Fibroblast of skin of left biceps (primary cell): Measurements from ENCODE around the gene RNF208.
"Not testable (repeated sequence)": the region's sequence is repeated elsewhere in the genome, so short reads cannot be mapped to it uniquely, and the experiment has no call there.

ENCODE experiments used
- DNase-seq, 2 experiments: peaks; one replicate each; pipeline ENCODE4 v3.0.0-alpha.2; 2013; ENCODE audit warnings: low read depth in 2 of 2

The RNF208 gene, protein sequence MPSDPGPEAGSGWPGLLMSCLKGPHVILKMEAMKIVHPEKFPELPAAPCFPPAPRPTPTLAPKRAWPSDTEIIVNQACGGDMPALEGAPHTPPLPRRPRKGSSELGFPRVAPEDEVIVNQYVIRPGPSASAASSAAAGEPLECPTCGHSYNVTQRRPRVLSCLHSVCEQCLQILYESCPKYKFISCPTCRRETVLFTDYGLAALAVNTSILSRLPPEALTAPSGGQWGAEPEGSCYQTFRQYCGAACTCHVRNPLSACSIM

DNA sequence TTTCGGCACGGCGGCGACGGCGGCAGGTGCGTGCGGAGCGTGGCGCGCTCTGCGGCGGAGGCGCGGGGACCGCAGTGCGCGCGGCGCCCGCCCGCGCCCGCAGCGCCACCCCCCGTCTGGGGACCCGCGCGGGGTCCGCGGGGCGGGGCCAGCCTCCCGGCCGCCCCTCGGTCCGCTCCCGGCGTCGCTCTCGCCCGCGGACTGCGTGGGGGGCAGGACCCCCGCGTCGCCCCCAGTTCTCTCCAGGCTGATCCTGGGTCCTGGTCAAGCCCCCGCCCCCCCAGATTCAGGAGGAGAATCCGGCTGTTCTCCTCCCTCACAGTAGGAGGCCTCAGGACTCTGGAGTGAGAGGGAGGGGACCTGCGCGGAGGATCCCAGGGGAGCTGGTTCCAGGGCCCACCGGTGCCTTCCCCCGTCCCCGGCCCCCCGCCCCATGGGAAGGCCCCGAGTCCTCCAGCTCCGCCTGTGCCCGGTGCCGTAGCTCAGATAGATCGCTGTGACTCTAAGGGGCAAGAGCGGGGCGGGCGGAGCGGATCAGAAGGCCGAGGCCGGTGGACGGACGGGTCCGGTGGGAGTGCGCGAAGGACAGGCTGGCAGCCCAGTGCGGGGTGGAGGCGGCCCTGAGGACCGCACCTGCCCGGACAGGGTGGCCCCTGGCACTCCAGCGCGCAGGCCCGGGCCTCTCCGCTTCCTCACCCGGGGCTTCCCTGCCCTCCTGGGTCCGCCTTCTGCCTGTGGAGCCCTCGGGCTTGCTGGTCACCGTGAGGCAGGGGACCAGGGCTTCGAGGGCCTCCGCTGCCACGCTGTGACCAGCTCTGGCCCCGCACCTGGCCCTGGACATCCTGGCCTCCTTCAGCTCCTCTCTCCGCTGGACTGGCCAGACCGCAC lies at the start of gene RNF208:
Gene RNF208 (minus strand): TSS at position 51 of the 888 bp plus-strand sequence. CDS start 1,028 bp downstream, outside the sequence.
- DNase-seq = no peak

DNA sequence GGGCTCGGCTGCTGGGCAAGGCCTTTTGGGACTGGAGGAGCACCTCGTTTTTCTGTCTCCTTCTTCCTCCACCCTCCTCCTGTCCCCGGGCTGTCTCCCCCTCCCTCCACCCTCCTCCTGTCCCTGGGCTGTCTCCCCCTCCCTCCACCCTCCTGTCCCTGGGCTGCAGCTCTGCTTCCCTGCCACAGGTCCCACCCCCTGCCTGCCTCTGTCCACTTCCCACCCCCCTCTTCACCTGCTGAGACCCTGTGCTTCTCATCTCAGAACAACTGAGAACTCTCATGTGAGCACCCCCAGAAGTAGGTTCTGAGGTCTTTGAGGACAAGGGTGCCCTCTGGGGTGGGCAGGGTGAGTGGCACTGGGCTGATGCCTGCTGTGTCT lies 49.6 kb upstream of the RNF208 start:
- no peak for DNase-seq

DNA sequence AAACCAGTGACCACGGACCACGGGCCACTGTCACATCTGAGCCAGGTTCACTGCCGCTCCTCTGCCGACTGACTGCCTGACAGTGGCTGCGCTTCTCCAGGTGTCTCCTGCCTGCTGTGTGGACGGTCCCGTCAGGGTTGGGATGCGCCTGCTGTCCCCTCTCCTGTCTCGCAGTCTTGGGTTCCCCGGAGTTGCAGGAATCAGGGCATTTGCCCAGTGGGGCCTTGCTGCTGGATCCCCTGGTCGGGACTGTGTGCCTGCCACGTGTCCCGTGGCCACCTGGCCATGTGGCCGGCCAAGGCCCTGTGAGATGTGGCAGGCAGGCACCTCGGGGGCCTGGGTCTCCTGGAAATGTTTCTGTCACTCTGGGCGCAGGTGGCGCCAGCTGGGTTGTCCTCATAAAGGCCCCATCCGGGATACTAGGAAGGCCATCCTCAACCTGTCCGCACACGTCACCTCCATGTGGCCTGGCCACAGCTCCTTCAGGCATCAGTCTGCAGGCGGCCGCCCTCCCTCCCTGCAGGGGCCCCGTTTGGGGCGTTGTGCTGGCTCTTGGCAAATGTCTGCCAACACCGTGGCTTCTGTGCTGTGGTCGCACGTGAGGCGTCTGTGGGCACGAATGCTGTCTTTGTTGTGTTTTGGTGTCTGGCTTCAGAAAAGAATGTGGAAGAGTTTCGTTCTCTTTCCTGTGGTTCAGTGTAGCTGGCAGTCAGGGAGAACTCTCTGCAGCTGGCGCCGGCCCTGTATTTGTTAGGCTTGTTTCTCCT lies 49.1 kb upstream of the RNF208 start:
- DNase-seq = no peak

DNA sequence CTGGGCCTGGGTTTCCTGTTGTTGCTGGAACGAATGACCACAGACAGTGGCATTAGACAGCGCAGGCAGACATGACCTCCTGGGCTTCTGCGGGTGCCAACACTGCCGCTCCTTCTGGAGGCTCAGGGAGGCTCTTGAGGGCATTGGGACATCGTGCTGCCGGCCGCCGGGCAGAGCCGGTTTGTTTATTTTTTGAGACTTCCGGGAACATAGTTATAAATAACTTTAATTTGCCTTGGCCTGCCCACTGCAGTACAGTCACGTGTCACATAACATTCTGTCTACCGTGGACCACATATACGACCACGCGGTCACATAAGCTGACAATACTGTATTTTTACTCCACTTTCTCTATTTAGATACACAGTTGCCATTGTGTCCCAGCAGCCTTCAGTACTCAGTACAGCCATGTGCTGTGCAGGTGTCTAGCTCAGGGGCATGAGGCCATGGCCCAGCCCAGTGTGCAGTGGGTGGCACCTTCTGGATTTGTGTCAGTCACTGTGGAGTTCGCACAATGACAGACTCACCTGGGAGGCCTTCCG lies 47.3 kb upstream of the RNF208 start:
- no peak for DNase-seq

DNA sequence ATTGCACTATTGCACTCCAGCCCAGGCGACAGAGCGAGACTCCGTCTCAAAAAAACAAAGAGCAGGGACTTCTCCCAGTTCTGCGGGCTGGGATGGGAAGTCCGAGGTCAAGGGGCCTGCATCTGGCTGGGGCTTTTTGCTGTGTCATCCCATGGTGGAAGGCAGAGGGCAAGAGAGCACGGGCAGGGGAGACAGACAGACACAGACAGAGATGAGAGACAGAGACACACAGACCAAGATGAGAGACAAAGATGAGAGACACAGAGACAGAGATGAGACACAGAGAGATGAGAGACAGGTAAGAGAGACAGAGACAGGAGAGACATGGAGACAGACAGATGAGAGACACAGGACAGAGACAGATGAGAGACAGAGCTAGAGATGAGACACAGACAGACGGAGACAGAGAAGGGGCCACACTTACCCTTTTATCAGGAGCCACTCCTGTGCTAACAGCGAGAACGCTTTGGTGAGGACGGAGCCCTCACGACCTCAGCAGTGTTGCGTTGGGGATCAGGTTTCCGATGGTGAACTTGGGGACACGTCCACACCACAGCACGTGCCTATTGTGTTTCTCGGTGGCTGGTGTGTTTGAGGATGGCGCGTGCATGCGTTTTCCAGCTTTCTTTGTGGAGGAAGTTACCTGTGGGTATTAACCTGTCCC lies 46.6 kb upstream of the RNF208 start:
- DNase-seq = no peak

DNA sequence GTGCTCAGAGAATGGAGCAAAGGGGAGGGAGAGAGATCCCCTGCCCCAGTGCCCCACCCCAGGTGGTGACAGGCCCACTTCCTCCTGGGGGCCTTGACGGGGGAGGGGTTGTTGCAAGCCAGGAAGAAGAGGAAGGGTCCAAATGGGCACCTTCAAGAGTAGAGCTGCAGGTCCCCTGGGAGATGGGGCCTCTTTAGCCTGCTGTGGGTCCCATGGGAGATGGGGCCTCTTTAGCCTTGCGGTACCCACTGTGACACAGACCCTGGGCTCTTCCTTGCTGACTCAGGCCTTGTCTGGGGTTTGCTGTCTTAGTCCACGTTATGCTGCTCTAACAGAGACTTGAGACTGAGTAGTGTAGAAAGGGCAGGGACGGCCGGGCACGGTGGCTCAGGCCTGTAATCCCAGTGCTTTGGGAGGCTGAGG lies 45.9 kb upstream of the RNF208 start:
- no peak for DNase-seq

DNA sequence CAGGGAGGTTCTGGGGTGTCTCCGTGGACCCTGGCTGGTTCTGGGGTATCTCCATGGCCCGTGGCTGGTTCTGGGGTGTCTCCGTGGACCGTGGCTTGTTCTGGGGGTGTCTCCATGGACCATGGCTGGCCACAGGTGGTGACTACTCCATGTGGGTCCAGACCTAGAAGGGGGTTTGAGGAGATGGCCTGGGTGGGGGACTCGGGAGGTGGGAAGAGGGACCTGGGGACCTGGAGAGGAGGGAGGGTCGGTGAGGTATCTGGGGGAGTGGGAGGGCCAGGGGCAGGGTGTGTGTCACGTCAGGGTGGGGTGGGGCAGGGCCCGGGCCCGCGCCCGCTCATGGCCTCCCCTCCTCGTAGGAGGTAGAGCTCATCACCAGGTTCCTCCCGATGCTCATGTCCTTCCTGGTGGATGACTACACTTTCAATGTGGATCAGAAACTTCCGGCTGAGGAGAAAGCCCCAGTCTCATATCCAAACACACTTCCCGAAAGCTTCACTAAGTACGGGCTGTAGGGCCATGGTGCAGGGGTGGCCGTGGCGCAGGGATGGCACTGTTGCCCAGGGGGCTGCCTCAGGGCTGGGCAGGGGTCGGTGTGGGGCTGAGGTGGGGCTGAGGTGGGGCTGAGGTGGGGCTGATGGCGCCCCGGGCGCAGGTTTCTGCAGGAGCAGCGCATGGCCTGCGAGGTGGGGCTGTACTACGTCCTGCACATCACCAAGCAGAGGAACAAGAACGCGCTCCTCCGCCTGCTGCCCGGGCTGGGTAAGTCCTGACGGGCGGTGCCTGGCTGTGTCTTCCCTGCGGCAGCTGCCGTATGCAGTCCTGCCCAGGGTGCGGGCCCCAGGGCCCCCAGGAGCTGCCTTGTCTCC lies 44.8 kb upstream of the RNF208 start:
- DNase-seq = no peak

DNA sequence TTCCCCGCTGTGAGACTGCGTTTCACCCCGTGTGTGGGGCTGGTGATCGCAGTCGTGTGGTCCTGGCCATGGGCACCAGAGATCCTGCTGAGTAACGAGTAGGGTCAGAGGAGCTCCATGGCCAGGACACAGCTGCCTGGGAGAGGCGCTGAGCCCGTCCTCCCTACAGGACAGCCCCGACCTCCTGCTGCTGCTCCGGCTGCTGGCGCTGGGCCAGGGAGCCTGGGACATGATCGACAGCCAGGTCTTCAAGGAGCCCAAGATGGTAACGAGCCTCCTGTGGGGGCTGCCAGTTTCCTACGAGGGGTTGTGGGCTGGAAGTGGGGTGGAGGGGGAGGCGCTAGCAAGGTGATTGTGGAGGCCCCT lies 44.1 kb upstream of the RNF208 start:
- no peak for DNase-seq

DNA sequence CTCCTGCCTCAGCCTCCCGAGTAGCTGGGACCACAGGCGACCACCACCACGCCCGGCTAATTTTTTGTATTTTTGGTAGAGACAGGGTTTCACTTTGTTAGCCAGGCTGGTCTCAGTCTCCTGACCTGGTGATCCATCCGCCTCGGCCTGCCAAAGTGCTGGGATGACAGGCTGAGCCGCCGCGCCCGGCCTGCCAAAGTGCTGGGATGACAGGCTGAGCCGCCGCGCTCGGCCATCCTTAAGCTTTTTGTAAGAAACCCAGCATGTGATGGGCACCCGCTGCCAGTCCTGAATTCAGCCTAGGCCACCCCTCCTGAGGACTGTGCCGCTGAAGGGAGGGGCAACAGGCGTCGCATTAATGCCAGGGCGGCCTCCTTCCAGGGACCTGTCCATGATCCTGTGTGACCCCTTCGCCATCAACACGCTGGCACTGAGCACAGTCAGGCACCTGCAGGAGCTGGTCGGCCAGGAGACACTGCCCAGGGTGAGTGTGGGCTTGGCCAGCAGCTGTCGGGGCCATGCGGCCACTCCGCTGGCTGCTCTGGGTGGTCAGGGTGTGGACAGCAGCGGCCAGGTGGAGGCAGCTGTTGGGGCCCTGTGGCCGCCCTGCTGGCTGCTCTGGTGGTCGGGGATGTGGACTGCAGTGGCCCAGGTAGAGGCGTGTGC lies 43.6 kb upstream of the RNF208 start:
- DNase-seq = no peak

DNA sequence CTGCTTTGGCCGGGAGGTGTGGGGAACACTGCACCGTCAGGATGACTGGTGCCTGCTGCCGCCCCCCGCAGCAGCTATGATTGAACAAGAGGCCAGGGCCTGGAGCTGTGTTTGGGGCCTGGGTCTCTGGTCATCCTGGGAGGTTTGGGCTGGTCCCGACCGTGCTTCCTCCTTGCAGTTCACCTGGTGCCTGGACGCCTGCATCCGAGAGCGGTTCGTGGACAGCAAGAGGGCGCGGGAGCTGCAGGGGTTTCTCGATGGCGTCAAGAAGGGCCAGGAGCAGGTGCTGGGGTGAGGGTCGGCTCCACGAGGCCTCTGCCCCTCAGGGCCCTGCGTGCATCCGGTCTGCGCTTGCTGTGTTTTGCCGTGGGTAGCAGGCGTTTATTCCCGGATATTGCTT lies 42.0 kb upstream of the RNF208 start:
- DNase-seq = no peak

DNA sequence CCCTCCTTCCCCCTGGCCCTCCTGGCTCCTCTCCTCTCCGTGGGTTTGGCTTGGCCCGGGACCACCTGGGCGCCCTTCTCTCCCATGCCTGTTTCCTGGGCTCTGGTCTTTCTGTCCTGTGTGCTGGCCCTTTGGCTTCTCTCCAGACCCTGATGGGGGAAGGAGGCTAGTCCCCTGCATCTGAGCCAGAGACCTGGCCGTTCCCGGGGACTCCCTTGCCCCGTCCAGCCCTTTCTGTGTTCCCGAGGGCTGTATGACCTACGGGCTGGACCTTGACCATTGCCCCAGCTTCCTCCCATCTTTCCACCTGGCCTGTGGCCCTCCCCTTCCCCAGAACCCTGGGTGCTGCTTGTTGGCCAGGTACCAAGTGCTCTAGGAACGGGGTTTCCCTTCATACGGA lies 41.5 kb upstream of the RNF208 start:
- DNase-seq = no peak

DNA sequence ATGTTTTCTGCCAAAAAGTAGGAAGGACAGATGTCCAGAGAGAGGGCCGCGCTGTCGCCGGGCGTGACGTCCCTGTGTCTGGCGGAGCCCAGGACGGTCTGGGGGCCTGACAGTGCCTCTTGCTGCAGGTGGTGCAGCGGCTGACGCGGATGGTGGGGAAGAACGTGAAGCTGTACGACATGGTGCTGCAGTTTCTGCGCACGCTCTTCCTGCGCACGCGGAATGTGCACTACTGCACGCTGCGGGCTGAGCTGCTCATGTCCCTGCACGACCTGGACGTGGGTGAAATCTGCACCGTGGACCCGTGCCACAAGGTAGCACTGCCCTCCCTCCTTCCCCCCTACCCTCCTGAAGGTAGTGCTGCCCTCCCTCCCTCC lies 40.9 kb upstream of the RNF208 start:
- no peak for DNase-seq

DNA sequence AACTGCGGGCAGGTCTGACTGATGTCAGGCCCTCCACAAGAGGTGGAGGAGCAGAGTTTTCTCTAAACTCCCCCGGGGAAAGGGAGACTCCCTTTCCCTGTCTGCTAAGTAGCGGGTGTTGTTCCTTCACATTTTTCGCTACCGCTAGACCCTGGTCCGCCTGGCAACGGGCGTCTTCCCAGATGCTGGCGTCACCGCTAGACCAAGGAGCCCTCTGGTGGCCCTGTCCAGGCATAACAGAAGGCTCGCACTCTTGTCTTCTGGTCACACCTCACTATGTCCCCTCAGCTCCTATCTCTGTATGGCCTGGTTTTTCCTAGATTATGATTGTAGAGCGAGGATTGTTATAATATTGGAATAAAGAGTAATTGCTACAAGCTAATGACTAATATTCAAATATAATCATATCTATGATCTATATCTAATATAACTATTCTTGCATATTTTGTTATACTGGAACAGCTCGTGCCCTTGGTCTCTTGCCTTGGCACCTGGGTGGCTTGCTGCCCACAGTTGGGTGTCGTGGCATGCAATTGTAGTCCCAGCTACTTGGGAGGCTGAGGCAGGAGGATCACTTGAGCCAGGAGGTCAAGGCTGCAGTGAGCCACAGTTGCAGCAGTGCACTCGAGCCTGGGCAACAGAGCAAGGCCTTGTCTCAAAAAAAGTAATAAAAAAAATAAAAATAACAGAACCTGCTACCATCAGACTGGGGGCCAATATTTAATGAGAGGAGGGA lies 40.3 kb upstream of the RNF208 start:
- DNase-seq = not testable (repeated sequence)

DNA sequence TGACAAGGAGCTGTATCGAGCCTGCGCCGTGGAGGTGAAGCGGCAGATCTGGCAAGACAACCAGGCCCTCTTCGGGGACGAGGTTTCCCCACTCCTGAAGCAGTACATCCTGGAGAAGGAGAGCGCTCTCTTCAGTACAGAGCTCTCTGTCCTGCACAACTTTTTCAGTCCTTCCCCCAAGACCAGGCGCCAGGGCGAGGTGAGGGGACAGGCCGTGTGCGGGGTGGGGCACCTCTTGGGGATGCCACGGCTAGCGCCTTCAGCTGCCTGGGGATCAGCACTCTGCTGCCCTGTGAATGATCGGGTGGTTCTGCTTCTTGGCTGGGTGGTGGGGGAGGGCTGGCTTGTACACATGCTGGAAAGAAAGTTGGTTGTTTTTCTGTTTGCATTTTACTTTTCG lies 34.8 kb upstream of the RNF208 start:
- DNase-seq = no peak

DNA sequence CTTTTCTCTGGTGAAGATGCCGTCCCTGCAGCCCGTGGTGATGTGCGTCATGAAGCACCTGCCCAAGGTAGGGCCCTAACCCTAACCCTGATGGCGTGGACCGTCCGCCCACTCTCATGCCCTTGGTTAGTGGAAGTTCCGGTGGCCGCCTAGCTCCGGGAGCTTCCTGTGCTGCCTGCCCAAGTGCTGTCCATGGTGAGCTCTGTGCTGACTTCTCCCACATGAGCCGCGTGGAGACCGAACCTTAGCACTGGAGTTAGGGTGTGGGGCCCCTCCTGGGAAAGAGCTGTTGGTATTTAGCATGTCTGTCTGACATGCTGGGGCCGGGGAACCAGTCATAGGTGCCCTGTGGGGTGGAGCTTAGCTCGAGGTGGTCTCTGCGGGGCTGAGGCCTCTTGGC lies 34.3 kb upstream of the RNF208 start:
- no peak for DNase-seq

DNA sequence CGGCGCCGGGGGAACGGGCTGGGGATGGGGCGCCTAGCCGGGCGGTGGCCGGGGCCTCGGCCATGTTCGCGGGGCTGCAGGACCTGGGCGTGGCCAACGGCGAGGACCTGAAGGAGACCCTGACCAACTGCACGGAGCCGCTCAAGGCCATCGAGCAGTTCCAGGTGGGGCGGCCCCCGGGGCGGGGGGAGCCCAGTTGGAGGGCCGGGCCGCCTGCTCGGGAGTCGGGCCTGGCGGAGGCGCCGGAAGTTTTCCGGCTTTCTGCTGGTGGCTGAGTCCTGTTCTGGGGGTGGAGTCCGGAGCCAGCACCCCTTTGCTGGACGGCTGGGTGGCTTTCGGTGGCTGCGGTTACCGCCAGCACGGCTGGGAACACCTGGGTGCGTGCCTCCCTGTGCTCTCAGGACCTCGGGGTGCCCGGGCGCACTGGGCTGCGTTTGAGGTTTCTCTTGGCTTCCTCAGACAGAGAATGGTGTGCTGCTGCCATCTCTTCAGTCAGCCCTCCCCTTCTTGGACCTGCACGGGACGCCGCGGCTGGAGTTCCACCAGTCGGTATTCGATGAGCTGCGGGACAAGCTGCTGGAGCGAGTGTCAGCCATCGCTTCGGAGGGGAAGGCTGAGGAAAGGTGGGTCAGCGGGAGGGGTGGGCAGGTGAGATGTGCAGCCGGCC lies 33.5 kb upstream of the RNF208 start:
- DNase-seq = no peak

DNA sequence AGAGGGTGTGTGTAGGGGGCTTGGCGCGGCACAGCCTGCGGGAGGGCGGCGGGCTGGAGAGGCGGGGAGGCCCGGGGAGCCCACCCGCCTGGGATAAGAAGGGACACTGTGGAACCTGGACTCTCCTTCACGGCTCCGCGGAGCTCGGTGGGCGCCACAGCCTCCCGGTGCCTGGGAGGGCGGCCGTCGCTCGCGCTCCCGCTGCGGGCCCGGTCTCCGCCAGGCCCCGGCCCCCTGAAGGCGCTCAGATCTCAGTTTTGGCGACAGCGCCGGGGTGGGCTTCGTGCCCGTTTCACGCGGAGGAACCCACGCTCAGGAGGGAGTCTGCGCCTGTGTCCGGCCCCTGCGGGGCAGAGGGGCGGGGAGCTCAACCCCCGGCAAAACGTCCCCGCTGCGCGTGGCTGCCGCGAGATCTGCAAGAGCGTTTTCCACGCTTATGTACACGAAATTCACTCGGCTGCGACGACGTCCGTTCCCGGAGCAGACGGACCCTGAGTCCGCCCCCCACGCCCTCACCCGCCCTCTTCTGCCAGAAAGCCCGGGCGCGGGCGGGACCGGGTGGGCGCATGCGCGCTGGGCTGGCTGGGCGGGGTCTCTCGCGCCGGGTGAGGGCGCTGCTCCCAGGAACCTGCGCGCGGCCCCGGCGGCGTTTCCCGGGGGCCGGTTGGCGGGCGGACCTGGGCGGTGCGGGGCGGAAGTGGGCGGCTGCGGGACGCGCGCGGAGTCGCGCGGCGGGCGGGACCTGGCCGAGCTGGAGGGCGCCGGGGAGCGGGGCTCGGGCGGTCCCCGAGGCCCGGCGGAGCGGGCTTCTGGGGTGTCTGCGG lies 32.8 kb upstream of the RNF208 start, which contains the start of gene NELFB:
Gene NELFB (plus strand): TSS at position 704 of the 824 bp plus-strand sequence.
- DNase-seq = peak; percentile 61 to 66
